ENCODE results near the gene NDUFV2. TPM values are rescaled to one million over a fixed set of nuclear protein-coding genes. Genes with fewer than 3 reads are reported as not detected.

NDUFV2 gene
- 100 to 1,000 TPM; 163 to 222 TPM for polyA plus RNA-seq

GRCh38 chr18:9102508-9103375 is at the start of gene NDUFV2:
Gene NDUFV2 (plus strand): TSS chr18:9102699. CDS start chr18:9102744, 45 bp downstream.
- Histone ChIP-seq H3K27me3 (ENCODE audit: control insufficient read depth in 1 of 2, insufficient read depth in 2 of 2, low read length in 2 of 2) (no peaks in the 10 kb centered on the region), H3K36me3 (ENCODE audit: control insufficient read depth in 2 of 2, insufficient read depth in 2 of 2, low read length in 1 of 2) (no peaks in the 10 kb centered on the region), H3K9me3 (ENCODE audit: control insufficient read depth in 2 of 2, insufficient read depth in 1 of 2, low read depth in 1 of 2, low read length in 1 of 2) (no peaks in the 10 kb centered on the region), H3K4me1 (ENCODE audit: control insufficient read depth in 2 of 2, insufficient read depth in 2 of 2, low read length in 1 of 2) (peaks cover 0 to 2% of the 10 kb centered on the region in 2 donors), H3K4me3 (ENCODE audit: low read depth in 1 of 2, low read length in 2 of 2) (peak within 1 kb of the TSS; percentile 75 to 86), H3K27ac (ENCODE audit: low read depth in 2 of 2, low read length in 1 of 2) (peak within 1 kb of the TSS; percentile 92 to 95)
- WGBS, 2 donors = 4 to 5% methylated on average over 50 to 64 of the region's 64 CpGs

- Histone ChIP-seq H3K4me3 (ENCODE audit: low read depth in 1 of 2, low read length in 2 of 2) (no peak overlapping the region), H3K4me1 (ENCODE audit: control insufficient read depth in 2 of 2, insufficient read depth in 2 of 2, low read length in 1 of 2) (peaks cover 0 to 2% of the 10 kb centered on the region in 2 donors), H3K36me3 (ENCODE audit: control insufficient read depth in 2 of 2, insufficient read depth in 2 of 2, low read length in 1 of 2) (no peaks in the 10 kb centered on the region), H3K27me3 (ENCODE audit: control insufficient read depth in 1 of 2, insufficient read depth in 2 of 2, low read length in 2 of 2) (no peaks in the 10 kb centered on the region), H3K27ac (ENCODE audit: low read depth in 2 of 2, low read length in 1 of 2) (no peak overlapping the region), H3K9me3 (ENCODE audit: control insufficient read depth in 2 of 2, insufficient read depth in 1 of 2, low read depth in 1 of 2, low read length in 1 of 2) (peaks cover 0 to 6% of the 10 kb centered on the region in 2 donors)
- 95 to 100% methylated on average over 1 of the region's 1 CpG for WGBS, 2 donors
Measured at GRCh38 chr18:9053814-9054213, 48.7 kb upstream of the NDUFV2 start.

GRCh38 chr18:9055185-9055584 is 47.3 kb upstream of the NDUFV2 start:
- Histone ChIP-seq H3K27ac (ENCODE audit: low read depth in 2 of 2, low read length in 1 of 2) (no peak overlapping the region), H3K36me3 (ENCODE audit: control insufficient read depth in 2 of 2, insufficient read depth in 2 of 2, low read length in 1 of 2) (no peaks in the 10 kb centered on the region), H3K9me3 (ENCODE audit: control insufficient read depth in 2 of 2, insufficient read depth in 1 of 2, low read depth in 1 of 2, low read length in 1 of 2) (peaks cover 0 to 6% of the 10 kb centered on the region in 2 donors), H3K4me3 (ENCODE audit: low read depth in 1 of 2, low read length in 2 of 2) (no peak overlapping the region), H3K4me1 (ENCODE audit: control insufficient read depth in 2 of 2, insufficient read depth in 2 of 2, low read length in 1 of 2) (peaks cover 0 to 2% of the 10 kb centered on the region in 2 donors), H3K27me3 (ENCODE audit: control insufficient read depth in 1 of 2, insufficient read depth in 2 of 2, low read length in 2 of 2) (no peaks in the 10 kb centered on the region)
- 2% methylated on average over 1 of the region's 1 CpG for WGBS, 2 donors

GRCh38 chr18:9055626-9056025 is 46.9 kb upstream of the NDUFV2 start:
- H3K27ac ChIP-seq (ENCODE audit: low read depth in 2 of 2, low read length in 1 of 2) = peak overlapping the region; percentile 24 to 72
- peaks cover 0 to 6% of the 10 kb centered on the region in 2 donors for H3K9me3 ChIP-seq (ENCODE audit: control insufficient read depth in 2 of 2, insufficient read depth in 1 of 2, low read depth in 1 of 2, low read length in 1 of 2)
- H3K4me1 ChIP-seq (ENCODE audit: control insufficient read depth in 2 of 2, insufficient read depth in 2 of 2, low read length in 1 of 2) = peaks cover 0 to 2% of the 10 kb centered on the region in 2 donors
- H3K36me3 ChIP-seq (ENCODE audit: control insufficient read depth in 2 of 2, insufficient read depth in 2 of 2, low read length in 1 of 2) = no peaks in the 10 kb centered on the region
- no peaks in the 10 kb centered on the region for H3K27me3 ChIP-seq (ENCODE audit: control insufficient read depth in 1 of 2, insufficient read depth in 2 of 2, low read length in 2 of 2)
- 71 to 77% methylated on average over 1 of the region's 1 CpG for WGBS, 2 donors
- H3K4me3 ChIP-seq (ENCODE audit: low read depth in 1 of 2, low read length in 2 of 2) = no peak overlapping the region

GRCh38 chr18:9057646-9058045 is 44.9 kb upstream of the NDUFV2 start:
- no peaks in the 10 kb centered on the region for H3K27me3 ChIP-seq (ENCODE audit: control insufficient read depth in 1 of 2, insufficient read depth in 2 of 2, low read length in 2 of 2)
- H3K9me3 ChIP-seq (ENCODE audit: control insufficient read depth in 2 of 2, insufficient read depth in 1 of 2, low read depth in 1 of 2, low read length in 1 of 2) = no peaks in the 10 kb centered on the region
- H3K4me3 ChIP-seq (ENCODE audit: low read depth in 1 of 2, low read length in 2 of 2) = no peak overlapping the region
- 94 to 96% methylated on average over 3 of the region's 3 CpGs for WGBS, 2 donors
- H3K36me3 ChIP-seq (ENCODE audit: control insufficient read depth in 2 of 2, insufficient read depth in 2 of 2, low read length in 1 of 2) = no peaks in the 10 kb centered on the region
- H3K4me1 ChIP-seq (ENCODE audit: control insufficient read depth in 2 of 2, insufficient read depth in 2 of 2, low read length in 1 of 2) = peaks cover 0 to 2% of the 10 kb centered on the region in 2 donors
- no peak overlapping the region for H3K27ac ChIP-seq (ENCODE audit: low read depth in 2 of 2, low read length in 1 of 2)

GRCh38 chr18:9058406-9058805 is 44.1 kb upstream of the NDUFV2 start:
- Histone ChIP-seq H3K9me3 (ENCODE audit: control insufficient read depth in 2 of 2, insufficient read depth in 1 of 2, low read depth in 1 of 2, low read length in 1 of 2) (no peaks in the 10 kb centered on the region), H3K4me3 (ENCODE audit: low read depth in 1 of 2, low read length in 2 of 2) (no peak overlapping the region), H3K27me3 (ENCODE audit: control insufficient read depth in 1 of 2, insufficient read depth in 2 of 2, low read length in 2 of 2) (no peaks in the 10 kb centered on the region), H3K4me1 (ENCODE audit: control insufficient read depth in 2 of 2, insufficient read depth in 2 of 2, low read length in 1 of 2) (peaks cover 0 to 2% of the 10 kb centered on the region in 2 donors), H3K27ac (ENCODE audit: low read depth in 2 of 2, low read length in 1 of 2) (no peak overlapping the region), H3K36me3 (ENCODE audit: control insufficient read depth in 2 of 2, insufficient read depth in 2 of 2, low read length in 1 of 2) (no peaks in the 10 kb centered on the region)
- WGBS, 2 donors = 65 to 69% methylated on average over 4 of the region's 4 CpGs

- WGBS, 2 donors = 93 to 96% methylated on average over 2 of the region's 2 CpGs
- no peak overlapping the region for H3K27ac ChIP-seq (ENCODE audit: low read depth in 2 of 2, low read length in 1 of 2)
Measured at GRCh38 chr18:9062418-9062751, 40.1 kb upstream of the NDUFV2 start.

GRCh38 chr18:9065864-9066263 is 36.6 kb upstream of the NDUFV2 start:
- H3K9me3 ChIP-seq (ENCODE audit: control insufficient read depth in 2 of 2, insufficient read depth in 1 of 2, low read depth in 1 of 2, low read length in 1 of 2) = no peaks in the 10 kb centered on the region
- no peaks in the 10 kb centered on the region for H3K27me3 ChIP-seq (ENCODE audit: control insufficient read depth in 1 of 2, insufficient read depth in 2 of 2, low read length in 2 of 2)
- no peaks in the 10 kb centered on the region for H3K4me1 ChIP-seq (ENCODE audit: control insufficient read depth in 2 of 2, insufficient read depth in 2 of 2, low read length in 1 of 2)
- H3K36me3 ChIP-seq (ENCODE audit: control insufficient read depth in 2 of 2, insufficient read depth in 2 of 2, low read length in 1 of 2) = no peaks in the 10 kb centered on the region
- 78 to 83% methylated on average over 5 of the region's 5 CpGs for WGBS, 2 donors
- no peak overlapping the region for H3K27ac ChIP-seq (ENCODE audit: low read depth in 2 of 2, low read length in 1 of 2)
- H3K4me3 ChIP-seq (ENCODE audit: low read depth in 1 of 2, low read length in 2 of 2) = no peak overlapping the region

More at GRCh38 chr18:9062418-9062751, 40.1 kb upstream of the NDUFV2 start:
- no peaks in the 10 kb centered on the region for H3K27me3 ChIP-seq (ENCODE audit: control insufficient read depth in 1 of 2, insufficient read depth in 2 of 2, low read length in 2 of 2)
- H3K9me3 ChIP-seq (ENCODE audit: control insufficient read depth in 2 of 2, insufficient read depth in 1 of 2, low read depth in 1 of 2, low read length in 1 of 2) = no peaks in the 10 kb centered on the region
- no peak overlapping the region for H3K4me3 ChIP-seq (ENCODE audit: low read depth in 1 of 2, low read length in 2 of 2)
- H3K4me1 ChIP-seq (ENCODE audit: control insufficient read depth in 2 of 2, insufficient read depth in 2 of 2, low read length in 1 of 2) = no peaks in the 10 kb centered on the region
- H3K36me3 ChIP-seq (ENCODE audit: control insufficient read depth in 2 of 2, insufficient read depth in 2 of 2, low read length in 1 of 2) = no peaks in the 10 kb centered on the region

GRCh38 chr18:9066358-9066757 is 36.1 kb upstream of the NDUFV2 start:
- Histone ChIP-seq H3K9me3 (ENCODE audit: control insufficient read depth in 2 of 2, insufficient read depth in 1 of 2, low read depth in 1 of 2, low read length in 1 of 2) (no peaks in the 10 kb centered on the region), H3K27ac (ENCODE audit: low read depth in 2 of 2, low read length in 1 of 2) (no peak overlapping the region), H3K4me3 (ENCODE audit: low read depth in 1 of 2, low read length in 2 of 2) (no peak overlapping the region), H3K36me3 (ENCODE audit: control insufficient read depth in 2 of 2, insufficient read depth in 2 of 2, low read length in 1 of 2) (no peaks in the 10 kb centered on the region), H3K27me3 (ENCODE audit: control insufficient read depth in 1 of 2, insufficient read depth in 2 of 2, low read length in 2 of 2) (no peaks in the 10 kb centered on the region), H3K4me1 (ENCODE audit: control insufficient read depth in 2 of 2, insufficient read depth in 2 of 2, low read length in 1 of 2) (no peaks in the 10 kb centered on the region)
- 88 to 94% methylated on average over 4 of the region's 4 CpGs for WGBS, 2 donors

GRCh38 chr18:9066817-9067306 is 35.6 kb upstream of the NDUFV2 start:
- no peaks in the 10 kb centered on the region for H3K27me3 ChIP-seq (ENCODE audit: control insufficient read depth in 1 of 2, insufficient read depth in 2 of 2, low read length in 2 of 2)
- H3K27ac ChIP-seq (ENCODE audit: low read depth in 2 of 2, low read length in 1 of 2) = no peak overlapping the region
- H3K9me3 ChIP-seq (ENCODE audit: control insufficient read depth in 2 of 2, insufficient read depth in 1 of 2, low read depth in 1 of 2, low read length in 1 of 2) = no peaks in the 10 kb centered on the region
- H3K36me3 ChIP-seq (ENCODE audit: control insufficient read depth in 2 of 2, insufficient read depth in 2 of 2, low read length in 1 of 2) = no peaks in the 10 kb centered on the region
- whole genome bisulfite sequencing, 2 donors = 93 to 97% methylated on average over 5 of the region's 5 CpGs
- H3K4me3 ChIP-seq (ENCODE audit: low read depth in 1 of 2, low read length in 2 of 2) = no peak overlapping the region
- no peaks in the 10 kb centered on the region for H3K4me1 ChIP-seq (ENCODE audit: control insufficient read depth in 2 of 2, insufficient read depth in 2 of 2, low read length in 1 of 2)

All from esophagus (tissue), 2 donors.